Testis (tissue), 3 donors: ENCODE data around the gene UBASH3B. TPM values are rescaled to one million over a fixed set of nuclear protein-coding genes. Genes with fewer than 3 reads are reported as not detected.

ENCODE experiments used
- DNase-seq: peaks from one replicate; pipeline ENCODE4 v3.0.0-alpha.2; 2019
- H3K27ac ChIP-seq, 2 donors: fragments of 200-600 bp; sonication (generic); one replicate each; pipeline ENCODE4 v1.5.1; 2019
- H3K27me3 ChIP-seq: fragments of 200-600 bp; sonication (generic); one replicate; pipeline ENCODE4 v1.5.1; 2019
- H3K36me3 ChIP-seq: fragments of 200-600 bp; sonication (generic); one replicate; pipeline ENCODE4 v1.5.1; 2017; ENCODE audit warnings: low read depth; ENCODE audit errors: missing control alignments
- H3K4me1 ChIP-seq: fragments of 200-600 bp; sonication (generic); one replicate; pipeline ENCODE4 v1.5.1; 2019
- H3K4me3 ChIP-seq, 2 donors: fragments of 200-600 bp; sonication (generic); one replicate each; pipeline ENCODE4 v1.5.1; 2017 to 2019
- H3K9me3 ChIP-seq: fragments of 200-600 bp; sonication (generic); one replicate; pipeline ENCODE4 v1.5.1; 2017
- CTCF ChIP-seq, 3 experiments: fragments of 450-650 bp in 2 of 3; fragments of 200-600 bp in 1 of 3; sonication (generic) in 1 of 3; IDR thresholded peaks; one replicate each; pipeline ENCODE4 v1.5.1; 2016 to 2019; ENCODE audit warnings: antibody characterized with exemption in 3 of 3, mild to moderate bottlenecking in 2 of 3, moderate library complexity in 1 of 3
- POLR2A ChIP-seq: fragments of 450-650 bp; IDR thresholded peaks from one replicate; pipeline ENCODE4 v1.6.1; 2017; ENCODE audit warnings: antibody characterized with exemption, mild to moderate bottlenecking, moderate library complexity
- WGBS, 2 donors: methylation state at CpG; one replicate each; pipeline ENCODE4 v1.1.5; 2018; 5-methylcytosine and 5-hydroxymethylcytosine counted together
- intact Hi-C: fragments of 100-400 bp; cut with DNase I; formaldehyde crosslinking; loops from one replicate; pipeline ENCODE4 v1.15.1; 2023; ENCODE audit warnings: low total_unique reads
- polyA plus RNA-seq: library from polyadenylated mRNA; stranded (reverse); fragments of 350-450 nt; fragmentation: Illumina TruSeq; extraction: RNeasy Lipid Tissue Mini Kit (QIAGEN cat#74804); gene quantifications from one replicate; pipeline ENCODE4 v1.2.3, GENCODE V29; 2014; ENCODE audit warnings: low read depth, low replicate concordance; ENCODE audit not compliant: insufficient read depth
- total RNA-seq, 2 donors: library from RNA; depleted of rRNA; stranded (reverse); fragments of >200 nt; gene quantifications; one replicate each; pipeline ENCODE4 v1.2.3, GENCODE V29; 2016

The UBASH3B gene
- total and polyA plus RNA-seq, 3 donors from 2014 or later: 3.9 to 20.4 (median 14.6) TPM

- no peak overlapping the region for H3K27ac ChIP-seq
- no peaks in the 10 kb centered on the region for H3K4me1 ChIP-seq
- intact Hi-C loops: no loop called here
- H3K4me3 ChIP-seq: no peak overlapping the region
- TF ChIP-seq POLR2A: no peak
- no peak for TF ChIP-seq CTCF (IDR thresholded peaks at IDR 0.05)
- DNase-seq: no peak
- no peaks in the 10 kb centered on the region for H3K9me3 ChIP-seq
- H3K36me3 ChIP-seq: no peaks in the 10 kb centered on the region
- H3K27me3 ChIP-seq: no peaks in the 10 kb centered on the region
These were observed 22.9 kb downstream of the UBASH3B start for GRCh38 chr11:122678406-122678805.

- Histone ChIP-seq H3K36me3 (no peaks in the 10 kb centered on the region), H3K27ac (no peak overlapping the region), H3K4me3 (no peak overlapping the region), H3K4me1 (no peaks in the 10 kb centered on the region), H3K27me3 (no peaks in the 10 kb centered on the region), H3K9me3 (no peaks in the 10 kb centered on the region)
- WGBS, 2 donors: 94 to 100% methylated on average over 2 of the region's 2 CpGs
- no peak for TF ChIP-seq CTCF (IDR thresholded peaks at IDR 0.05)
- no peak for TF ChIP-seq POLR2A
- no peak for DNase-seq
- intact Hi-C loops: no loop called here
These were observed 23.9 kb downstream of the UBASH3B start for GRCh38 chr11:122679466-122679865.

DNA sequence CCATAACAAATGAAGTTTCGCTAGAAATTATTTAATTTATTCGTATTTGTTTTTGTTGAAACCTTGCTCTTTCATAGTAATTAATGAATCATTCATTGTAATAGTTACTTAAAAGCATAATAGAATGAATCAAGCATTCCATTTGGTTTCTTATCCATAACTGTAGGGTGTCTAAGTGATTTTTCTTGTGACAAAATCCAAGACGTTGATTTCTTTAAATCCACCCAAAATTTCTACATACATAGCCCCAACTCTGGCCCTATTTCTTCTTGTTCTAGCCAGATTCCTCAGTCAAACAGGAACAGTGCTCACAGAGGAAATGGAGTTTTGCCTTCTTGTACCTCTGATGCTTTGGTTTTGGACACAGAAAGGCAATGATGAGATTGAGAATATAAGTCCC lies 25.5 kb downstream of the UBASH3B start:
- H3K36me3 ChIP-seq: no peaks in the 10 kb centered on the region
- TF ChIP-seq POLR2A: no peak
- TF ChIP-seq CTCF (IDR thresholded peaks at IDR 0.05): no peak
- 92 to 93% methylated on average over 3 of the region's 3 CpGs for WGBS, 2 donors
- no peaks in the 10 kb centered on the region for H3K4me1 ChIP-seq
- no peaks in the 10 kb centered on the region for H3K27me3 ChIP-seq
- intact Hi-C loops: no loop called here
- no peak overlapping the region for H3K4me3 ChIP-seq
- no peak overlapping the region for H3K27ac ChIP-seq
- no peaks in the 10 kb centered on the region for H3K9me3 ChIP-seq
- DNase-seq: no peak

GRCh38 chr11:122681735-122682134 lies 26.2 kb downstream of the UBASH3B start:
- Histone ChIP-seq H3K36me3 (no peaks in the 10 kb centered on the region), H3K27ac (no peak overlapping the region), H3K4me1 (no peaks in the 10 kb centered on the region), H3K9me3 (no peaks in the 10 kb centered on the region), H3K4me3 (no peak overlapping the region), H3K27me3 (no peaks in the 10 kb centered on the region)
- WGBS, 2 donors: 75 to 95% methylated on average over 7 of the region's 7 CpGs
- no peak for DNase-seq
- intact Hi-C loops: no loop called here
- no peak for TF ChIP-seq CTCF (IDR thresholded peaks at IDR 0.05)
- no peak for TF ChIP-seq POLR2A

GRCh38 chr11:122682464-122682863 lies 26.9 kb downstream of the UBASH3B start:
- no peak for DNase-seq
- TF ChIP-seq POLR2A (no peak), CTCF (IDR thresholded peaks at IDR 0.05) (no peak)
- no peaks in the 10 kb centered on the region for H3K36me3 ChIP-seq
- H3K4me3 ChIP-seq: no peak overlapping the region
- H3K27ac ChIP-seq: no peak overlapping the region
- H3K4me1 ChIP-seq: no peaks in the 10 kb centered on the region
- intact Hi-C loops: no loop called here
- no peaks in the 10 kb centered on the region for H3K27me3 ChIP-seq
- H3K9me3 ChIP-seq: no peaks in the 10 kb centered on the region
- 83 to 89% methylated on average over 4 of the region's 4 CpGs for whole genome bisulfite sequencing, 2 donors
